MCF 10A (cell line): Measurements from ENCODE around the gene FBXO22. TPM values are rescaled to one million over a fixed set of nuclear protein-coding genes. Genes with fewer than 3 reads are reported as not detected.

Experiments
- BruUV-seq: library from RNA; stranded (reverse); fragments of 400-500 nt; replicated peaks from 2 replicates; lab custom pipeline; 2021; lab: Mats Ljungman, UMichigan
- CTCF ChIA-PET: fragments of 300-600 bp; sonication (Branson Sonifier 250); formaldehyde crosslinking; extraction: SDS; loops from one replicate; lab custom pipeline; 2021; ENCODE audit warnings: antibody characterized with exemption, inconsistent platforms; lab: Yijun Ruan, JAX
- POLR2A ChIA-PET: fragments of 300-600, 350-650 bp; sonication (Branson Sonifier 250); formaldehyde crosslinking; extraction: SDS; loops from one replicate; lab custom pipeline; 2020; ENCODE audit warnings: antibody characterized with exemption, inconsistent platforms; lab: Yijun Ruan, JAX
- DNase-seq: peaks from one replicate; pipeline ENCODE4 v3.0.0-alpha.2; 2018; ENCODE audit not compliant: unreplicated experiment
- H3K27ac Mint-ChIP-seq: one replicate; pipeline ENCODE4 v1.8.0; 2022; ENCODE audit warnings: mild to moderate bottlenecking, low read depth, mixed read lengths; ENCODE audit not compliant: unreplicated experiment
- H3K27me3 Mint-ChIP-seq: one replicate; pipeline ENCODE4 v1.8.0; 2022; ENCODE audit warnings: mixed read lengths; ENCODE audit not compliant: insufficient read depth, unreplicated experiment
- H3K36me3 Mint-ChIP-seq: one replicate; pipeline ENCODE4 v1.8.0; 2022; ENCODE audit warnings: mild to moderate bottlenecking, moderate library complexity, mixed read lengths; ENCODE audit not compliant: insufficient read depth, unreplicated experiment
- H3K4me1 Mint-ChIP-seq: one replicate; pipeline ENCODE4 v1.8.0; 2022; ENCODE audit warnings: mixed read lengths; ENCODE audit not compliant: insufficient read depth, unreplicated experiment
- H3K4me3 Mint-ChIP-seq: one replicate; pipeline ENCODE4 v1.8.0; 2022; ENCODE audit warnings: mild to moderate bottlenecking, moderate library complexity, mixed read lengths; ENCODE audit not compliant: unreplicated experiment
- H3K9me3 Mint-ChIP-seq: one replicate; pipeline ENCODE4 v1.8.0; 2022; ENCODE audit warnings: mixed read lengths; ENCODE audit not compliant: unreplicated experiment
- intact Hi-C: fragments of 100-400 bp; cut with micrococcal nuclease; formaldehyde crosslinking; loops from 2 replicates; pipeline ENCODE4 v1.14.1; 2022
- total RNA-seq: library from RNA; stranded (reverse); gene quantifications from 2 replicates; pipeline ENCODE4 v1.2.3, GENCODE V29; 2022
- TF ChIP-seq, protein P1 (sequence below): fragments of 200-600 bp; IDR thresholded peaks from one replicate; pipeline ENCODE4 v1.8.0; 2022; ENCODE audit warnings: antibody characterized with exemption, mild to moderate bottlenecking; ENCODE audit not compliant: unreplicated experiment

FBXO22 gene
- total RNA-seq, 1 experiment from 2014 or later: 70.7 TPM

DNA sequence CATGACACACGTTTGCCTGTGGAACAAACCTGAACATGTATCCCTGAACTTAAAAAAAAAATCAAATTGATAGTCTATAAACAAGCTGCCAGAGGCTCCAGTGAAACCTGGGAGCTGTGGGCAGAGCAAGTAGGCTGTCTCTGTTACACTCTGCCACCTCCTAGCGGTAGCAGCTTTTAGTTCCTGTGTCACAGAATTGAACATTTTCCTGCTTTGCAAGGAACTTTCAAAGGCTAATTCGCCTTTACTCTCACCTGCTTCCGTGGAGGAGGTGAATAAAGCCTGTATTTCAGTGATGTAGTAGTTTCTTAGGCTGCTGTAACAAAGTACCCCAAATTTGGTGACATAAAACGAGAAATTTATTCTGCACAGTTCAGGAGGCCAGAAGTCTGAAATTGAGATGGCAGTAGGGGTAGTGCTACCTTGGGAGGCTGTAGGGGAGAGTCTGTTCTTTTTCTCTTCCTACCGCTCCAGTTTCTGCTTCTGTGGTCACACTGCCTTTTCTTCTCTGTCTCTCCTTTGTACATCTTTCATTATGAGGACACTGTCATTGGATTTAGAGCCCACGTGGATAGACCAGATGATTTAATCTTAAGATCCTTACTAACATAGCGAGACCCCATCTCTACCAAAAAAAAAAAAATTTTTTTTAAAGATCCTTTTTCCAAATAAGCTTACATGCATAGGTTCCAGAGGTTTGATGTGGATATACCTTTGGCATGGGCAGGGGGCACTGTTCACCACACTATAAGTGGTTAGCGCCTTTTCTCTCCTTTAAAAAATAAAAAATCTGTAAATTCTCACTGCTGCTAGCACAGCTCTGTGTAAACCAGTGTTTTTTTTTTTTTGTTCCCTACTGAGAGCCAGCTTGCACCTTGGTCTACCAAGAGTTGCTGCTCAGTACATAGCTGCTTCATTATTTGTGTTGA is 25.3 kb downstream of the FBXO22 start:
- intact Hi-C loops: loop anchor here (1.0 to 5.0 kb wide), 3 partner anchors 119 to 210 kb away; partner anchors contain the start of gene TMEM266

DNA sequence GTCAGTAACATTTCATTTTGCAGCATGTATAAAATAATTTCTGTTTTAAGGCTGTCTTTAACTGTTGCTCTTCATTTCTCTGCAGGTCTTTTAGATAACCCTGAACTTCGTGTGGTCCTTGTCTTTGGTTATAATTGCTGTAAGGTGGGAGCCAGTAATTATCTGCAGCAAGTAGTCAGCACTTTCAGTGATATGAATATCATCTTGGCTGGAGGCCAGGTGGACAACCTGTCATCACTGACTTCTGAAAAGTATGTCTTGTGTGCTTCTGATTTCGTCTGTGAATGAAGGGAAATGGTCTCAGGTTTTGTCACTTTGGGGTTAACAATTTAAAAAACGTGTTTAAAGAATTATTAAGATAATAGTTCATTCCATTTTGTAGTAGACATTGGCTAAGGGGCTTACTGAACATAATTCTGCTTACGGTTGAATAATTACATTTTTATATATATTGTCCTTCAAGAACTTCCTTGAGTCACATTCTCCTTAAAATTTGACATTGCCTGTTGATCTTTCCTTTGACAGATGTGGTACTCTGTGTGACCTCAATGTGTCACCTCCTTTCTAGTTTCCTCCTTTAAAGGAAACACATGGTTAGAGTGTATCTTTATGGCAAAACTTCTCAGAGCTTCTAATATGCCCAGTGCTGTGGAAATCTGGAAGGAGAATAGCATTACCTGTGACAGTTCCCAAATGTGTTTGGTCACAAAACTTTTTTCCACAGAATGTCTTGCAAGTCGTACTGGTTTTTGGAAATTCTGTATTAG is 26.3 kb downstream of the FBXO22 start:
- POLR2A ChIA-PET: interaction anchor here (0.6 to 1.5 kb wide), 7 partner anchors 8 to 209 kb away, joined by 3 to 6 read pairs (median 4); partner anchors contain the start of gene FBXO22
- Mint-ChIP-seq H3K27ac (no peak overlapping the region), H3K36me3 (peaks cover 90% of the 10 kb centered on the region), H3K9me3 (no peaks in the 10 kb centered on the region), H3K27me3 (no peaks in the 10 kb centered on the region), H3K4me3 (no peak overlapping the region), H3K4me1 (peaks cover 8% of the 10 kb centered on the region)
- intact Hi-C loops: loop anchor here (2.0 to 5.0 kb wide), 2 partner anchors 127 to 209 kb away; partner anchors contain the start of gene TMEM266
- no TSS peak for BruUV-seq
- DNase-seq: no peak
- TF ChIP-seq, protein P1, sequence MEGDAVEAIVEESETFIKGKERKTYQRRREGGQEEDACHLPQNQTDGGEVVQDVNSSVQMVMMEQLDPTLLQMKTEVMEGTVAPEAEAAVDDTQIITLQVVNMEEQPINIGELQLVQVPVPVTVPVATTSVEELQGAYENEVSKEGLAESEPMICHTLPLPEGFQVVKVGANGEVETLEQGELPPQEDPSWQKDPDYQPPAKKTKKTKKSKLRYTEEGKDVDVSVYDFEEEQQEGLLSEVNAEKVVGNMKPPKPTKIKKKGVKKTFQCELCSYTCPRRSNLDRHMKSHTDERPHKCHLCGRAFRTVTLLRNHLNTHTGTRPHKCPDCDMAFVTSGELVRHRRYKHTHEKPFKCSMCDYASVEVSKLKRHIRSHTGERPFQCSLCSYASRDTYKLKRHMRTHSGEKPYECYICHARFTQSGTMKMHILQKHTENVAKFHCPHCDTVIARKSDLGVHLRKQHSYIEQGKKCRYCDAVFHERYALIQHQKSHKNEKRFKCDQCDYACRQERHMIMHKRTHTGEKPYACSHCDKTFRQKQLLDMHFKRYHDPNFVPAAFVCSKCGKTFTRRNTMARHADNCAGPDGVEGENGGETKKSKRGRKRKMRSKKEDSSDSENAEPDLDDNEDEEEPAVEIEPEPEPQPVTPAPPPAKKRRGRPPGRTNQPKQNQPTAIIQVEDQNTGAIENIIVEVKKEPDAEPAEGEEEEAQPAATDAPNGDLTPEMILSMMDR: no peak
- CTCF ChIA-PET: interaction anchor here (0.6 to 3.5 kb wide), 12 partner anchors 16 to 291 kb away, joined by 3 to 41 read pairs (median 6); no protein-coding TSS in a partner anchor

More for the DNA sequence above, 25.3 kb downstream of the FBXO22 start:
- no peaks in the 10 kb centered on the region for H3K9me3 Mint-ChIP-seq
- peak overlapping the region; percentile 7 for H3K27ac Mint-ChIP-seq
- peak; percentile 67 for DNase-seq
- no peak overlapping the region for H3K4me3 Mint-ChIP-seq
- no TSS peak for BruUV-seq
- H3K27me3 Mint-ChIP-seq: no peaks in the 10 kb centered on the region
- ChIA-PET CTCF (interaction anchor here (0.6 to 3.5 kb wide), 25 partner anchors 13 to 215 kb away, joined by 3 to 41 read pairs (median 3); no protein-coding TSS in a partner anchor), POLR2A (interaction anchor here (0.6 to 1.5 kb wide), 10 partner anchors 23 to 428 kb away, joined by 3 to 6 read pairs (median 4); partner anchors contain the start of gene FBXO22)
- H3K4me1 Mint-ChIP-seq: peaks cover 11% of the 10 kb centered on the region
- H3K36me3 Mint-ChIP-seq: peaks cover 83% of the 10 kb centered on the region
- TF ChIP-seq, protein P1: peak; percentile 46

- POLR2A ChIA-PET: interaction anchor here (0.6 to 1.3 kb wide), 4 partner anchors 8 to 126 kb away, joined by 3 to 4 read pairs (median 3); no protein-coding TSS in a partner anchor
- no peak for DNase-seq
- H3K36me3 Mint-ChIP-seq: peaks cover 87% of the 10 kb centered on the region
Observed at GRCh38 chr15:75930866-75931265, 27.2 kb downstream of the FBXO22 start.

More at GRCh38 chr15:75930866-75931265, 27.2 kb downstream of the FBXO22 start:
- H3K27me3 Mint-ChIP-seq: no peaks in the 10 kb centered on the region
- CTCF ChIA-PET: interaction anchor here (0.6 to 2.3 kb wide), 4 partner anchors 10 to 292 kb away, joined by 5 to 13 read pairs (median 9); no protein-coding TSS in a partner anchor
- H3K4me3 Mint-ChIP-seq: no peak overlapping the region
- peaks cover 8% of the 10 kb centered on the region for H3K4me1 Mint-ChIP-seq
- intact Hi-C loops: no loop called here
- H3K27ac Mint-ChIP-seq: no peak overlapping the region
- BruUV-seq: no TSS peak
- TF ChIP-seq, protein P1: no peak
- H3K9me3 Mint-ChIP-seq: no peaks in the 10 kb centered on the region
